ENCODE data around the gene GLB1L2.

GLB1L2 gene

DNA sequence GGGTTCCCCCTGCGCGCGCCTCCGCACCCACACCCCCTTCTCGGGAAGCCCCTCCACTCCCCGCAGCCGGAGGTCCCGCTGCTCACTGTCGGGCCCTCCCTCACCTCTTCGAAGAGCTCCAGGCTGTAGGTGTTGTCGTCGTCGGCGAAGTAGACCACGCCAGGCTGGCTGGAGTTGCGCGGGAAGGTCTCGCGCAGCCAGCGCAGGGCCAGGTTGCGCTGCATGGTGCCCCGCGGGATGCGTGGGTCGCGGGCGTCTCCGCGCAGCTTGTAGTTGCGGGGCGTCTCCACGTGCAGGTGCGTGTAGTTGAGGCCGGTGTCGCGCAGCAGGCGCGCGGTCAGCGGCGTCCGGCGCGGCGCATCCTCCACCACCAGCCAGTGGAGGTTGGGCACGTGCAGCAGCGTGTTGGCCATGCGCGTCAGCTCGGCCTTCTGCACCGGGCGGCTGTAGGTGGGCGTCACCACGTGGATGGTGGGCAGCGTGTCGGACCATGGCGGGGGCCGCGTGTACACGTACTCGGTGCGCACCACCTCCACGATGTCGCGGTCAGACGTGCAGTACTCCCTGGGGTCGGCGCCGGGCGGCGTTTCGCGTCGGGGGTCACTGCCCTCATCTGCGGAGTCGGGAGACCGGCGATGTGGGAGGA is 51.9 kb downstream of the GLB1L2 start:
- no peak for DNase-seq

- no peak for DNase-seq
Measured at GRCh38 chr11:134384406-134384805, 52.6 kb downstream of the GLB1L2 start.

GRCh38 chr11:134385171-134385570 is 53.4 kb downstream of the GLB1L2 start:
- DNase-seq = no peak

DNA sequence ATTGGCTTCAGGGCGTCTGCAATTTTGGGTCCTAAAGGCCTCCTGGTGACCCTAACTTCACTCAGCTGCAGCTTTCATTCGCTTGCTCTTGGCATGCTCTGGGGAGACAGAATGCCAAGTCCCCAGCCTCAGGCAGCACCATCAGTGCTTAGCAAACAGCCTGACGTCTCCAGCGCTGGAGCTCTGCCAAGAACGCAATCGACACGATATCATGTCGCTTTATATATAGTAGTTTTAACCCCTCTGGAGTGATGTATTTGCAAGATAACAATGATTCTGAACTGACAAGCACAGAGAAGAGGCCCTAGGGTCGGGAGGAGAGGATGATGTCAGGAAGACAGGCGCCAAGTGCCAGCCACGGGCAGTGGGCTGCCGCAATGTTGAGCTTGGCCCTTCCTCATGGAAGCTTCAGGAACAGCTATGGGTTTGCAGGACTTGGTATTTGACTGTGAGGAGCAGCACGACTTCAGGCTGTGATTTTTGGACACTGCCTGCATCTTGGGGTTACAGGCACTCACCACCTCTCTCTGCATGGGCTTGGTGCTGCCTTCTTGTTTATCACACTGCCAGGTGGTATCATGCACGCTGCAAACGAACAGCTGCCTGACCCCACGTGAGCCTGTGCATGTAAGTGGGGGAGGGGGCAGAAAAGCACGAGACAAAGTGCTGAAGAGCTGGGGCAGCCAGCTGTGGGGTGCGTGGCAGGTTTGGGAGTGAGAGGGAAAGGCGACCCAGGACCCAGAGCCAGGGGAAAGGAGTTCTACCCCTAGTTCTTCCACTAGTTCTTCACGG is 54.2 kb downstream of the GLB1L2 start:
- DNase-seq = peak in 41 of 58 donors; percentile 12 to 83 (median 46)

GRCh38 chr11:134386945-134387344 is 55.2 kb downstream of the GLB1L2 start:
- DNase-seq = no peak

GRCh38 chr11:134387501-134387900 is 55.7 kb downstream of the GLB1L2 start:
- DNase-seq = no peak

DNA sequence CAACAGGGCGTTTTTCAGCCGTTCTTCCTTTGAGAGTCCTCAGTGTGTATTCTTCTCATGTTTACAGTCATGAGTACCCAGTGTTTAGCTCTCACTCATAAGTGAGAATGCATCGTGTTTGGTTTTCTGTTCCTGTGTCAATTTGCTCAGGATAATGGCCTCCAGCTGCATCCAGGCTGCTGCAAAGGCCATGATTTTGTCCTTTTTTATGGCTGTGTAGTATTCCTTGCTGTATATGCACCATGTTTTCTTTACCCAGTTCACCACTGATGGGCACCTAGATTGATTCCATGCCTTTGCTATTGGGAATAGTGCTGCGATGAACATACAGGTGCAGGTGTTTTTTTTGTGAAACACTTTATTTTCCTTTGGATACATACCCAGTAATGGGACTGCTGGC is 56.8 kb downstream of the GLB1L2 start:
- DNase-seq = no peak

- DNase-seq = no peak
Measured at GRCh38 chr11:134389464-134390180, 57.8 kb downstream of the GLB1L2 start.

DNA sequence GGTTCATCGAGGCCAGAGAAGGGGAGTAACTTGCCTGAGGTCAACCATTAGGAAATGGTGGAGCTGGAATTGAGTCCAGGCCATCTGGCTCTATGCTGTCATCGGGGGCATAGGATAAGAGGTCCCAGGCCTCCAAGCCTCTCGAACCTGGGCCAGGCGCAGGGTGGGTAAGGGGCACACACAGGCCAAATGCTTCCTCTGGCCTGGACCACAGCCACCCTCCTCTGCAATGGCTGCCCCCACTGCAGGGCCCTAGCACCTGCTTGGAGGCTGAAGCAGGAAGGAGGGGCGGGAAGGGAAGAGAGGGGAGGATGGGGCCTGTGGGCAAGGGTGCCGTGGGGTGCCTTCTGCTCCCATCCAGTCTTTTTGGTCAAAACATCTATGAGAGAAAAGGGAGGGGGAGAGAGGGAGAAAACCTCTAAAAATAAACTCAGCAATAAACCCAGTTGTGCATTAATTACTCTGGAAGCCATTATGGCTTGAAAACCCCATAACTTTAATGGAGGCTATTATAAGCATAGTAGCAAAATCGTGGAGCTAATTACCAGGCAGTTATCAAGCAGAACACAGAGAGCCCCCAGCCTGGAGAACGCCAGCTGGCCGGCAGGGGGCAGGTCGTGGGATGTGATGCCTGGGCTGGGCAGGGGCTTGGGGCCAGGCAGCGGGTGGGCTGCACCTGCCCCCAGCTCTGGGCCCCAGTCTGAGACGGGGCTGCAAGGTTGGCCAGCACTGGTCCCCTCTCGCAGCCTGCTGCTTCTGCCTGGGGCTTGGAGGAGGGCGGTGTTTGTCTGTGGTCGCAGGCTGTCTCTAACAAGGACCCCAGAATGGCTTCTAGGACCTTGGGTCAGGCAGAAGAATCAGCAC is 59.1 kb downstream of the GLB1L2 start:
- no peak for DNase-seq

DNA sequence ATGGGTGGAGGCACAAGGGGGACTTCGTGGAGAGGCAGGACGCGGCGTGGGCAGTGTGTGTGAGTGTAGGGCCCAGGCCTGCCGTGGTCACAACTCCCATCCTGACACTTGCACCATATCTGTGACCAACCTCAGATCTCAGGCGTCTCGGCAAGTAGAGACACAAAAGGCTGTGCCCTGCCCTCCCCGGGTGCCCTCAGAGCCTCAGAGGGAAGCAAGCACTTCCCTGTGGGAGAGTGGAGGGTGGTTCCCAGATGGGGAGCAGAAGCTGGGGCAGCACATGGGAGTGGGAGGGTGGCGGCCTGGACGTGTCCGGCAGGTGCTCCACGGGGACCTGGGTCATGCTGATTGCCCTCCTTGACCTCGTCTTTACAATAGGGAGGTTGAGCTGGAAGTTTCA is 59.9 kb downstream of the GLB1L2 start:
- DNase-seq = no peak

- no peak for DNase-seq
Measured at GRCh38 chr11:134392953-134393615, 61.3 kb downstream of the GLB1L2 start.

- peak in 37 of 58 donors; percentile 24 to 69 (median 41) for DNase-seq
Measured at GRCh38 chr11:134393638-134394037, 61.9 kb downstream of the GLB1L2 start.

GRCh38 chr11:134394311-134394710 is 62.5 kb downstream of the GLB1L2 start:
- DNase-seq = no peak

GRCh38 chr11:134395002-134395401 is 63.2 kb downstream of the GLB1L2 start:
- DNase-seq = peak in 1 of 58 donors; percentile 25

DNA sequence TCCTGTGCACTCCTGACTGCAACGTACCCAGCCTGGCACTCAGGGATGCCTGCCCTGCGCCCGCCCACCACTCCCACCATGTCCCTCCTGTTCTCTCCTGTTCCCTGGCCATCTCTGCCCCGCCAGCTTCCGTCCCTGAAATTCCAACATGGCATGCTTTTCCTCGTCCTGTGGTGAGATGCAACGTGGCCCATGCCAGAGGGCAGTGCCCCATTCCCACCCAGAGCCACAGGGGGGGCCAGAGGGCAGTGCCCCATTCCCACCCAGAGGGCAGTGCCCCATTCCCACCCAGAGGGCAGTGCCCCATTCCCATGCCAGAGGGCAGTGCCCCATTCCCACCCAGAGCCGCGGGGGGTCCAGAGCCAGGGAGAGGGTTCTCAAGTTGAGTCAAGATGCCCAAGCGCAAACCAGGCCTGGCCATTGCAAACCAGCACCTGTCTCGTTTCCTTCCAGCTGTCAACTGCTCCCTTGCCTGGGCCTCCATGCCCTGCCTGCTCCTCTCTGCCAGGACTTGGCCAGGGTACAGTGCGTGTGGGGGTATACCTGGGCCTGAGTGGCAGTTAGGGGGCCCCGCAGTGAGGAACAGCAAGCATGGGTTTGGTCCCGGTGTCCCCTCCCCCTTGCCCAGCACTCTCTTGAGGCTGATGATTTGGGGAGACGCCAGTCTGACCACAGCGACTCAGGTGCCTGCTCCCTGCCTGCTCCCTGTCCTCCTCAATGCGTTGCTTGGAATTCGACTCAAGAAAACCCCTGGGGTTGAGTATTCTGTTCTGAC is 65.7 kb downstream of the GLB1L2 start:
- no peak for DNase-seq

GRCh38 chr11:134398079-134398444 is 66.3 kb downstream of the GLB1L2 start:
- peak in 46 of 58 donors; percentile 20 to 92 (median 58) for DNase-seq

DNA sequence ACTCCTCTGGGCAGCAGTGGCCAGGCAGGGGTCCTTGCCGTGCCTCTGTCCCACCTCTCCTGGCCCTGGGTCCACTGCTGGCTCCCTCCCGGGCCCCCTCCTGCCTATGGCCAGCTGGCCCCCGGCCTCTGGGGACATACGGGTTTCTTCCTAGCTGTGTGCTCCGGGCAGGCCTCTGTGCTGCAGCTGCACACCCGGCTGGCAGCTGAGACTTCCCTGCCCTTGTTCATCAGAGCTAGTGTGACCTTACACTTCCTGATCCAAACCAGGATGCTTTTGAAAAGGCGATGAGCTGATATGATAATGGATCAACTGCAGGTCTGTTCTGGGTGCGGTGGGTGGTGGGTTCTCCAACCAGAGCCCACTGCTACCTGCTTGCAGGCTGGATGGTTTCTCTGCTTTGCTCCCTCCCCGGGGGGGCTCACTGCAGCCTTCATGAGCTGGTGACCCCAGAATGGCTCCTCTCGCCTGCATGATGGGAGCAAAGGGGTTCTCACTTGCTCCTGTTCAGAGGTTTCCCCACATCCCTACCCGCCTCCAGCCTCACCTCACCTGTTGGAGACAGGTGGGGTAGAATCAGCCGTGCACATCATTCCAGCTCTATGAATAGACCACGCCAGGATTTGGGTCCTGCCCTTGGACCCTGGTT is 67.0 kb downstream of the GLB1L2 start:
- DNase-seq = peak in 24 of 58 donors; percentile 26 to 70 (median 38)

DNA sequence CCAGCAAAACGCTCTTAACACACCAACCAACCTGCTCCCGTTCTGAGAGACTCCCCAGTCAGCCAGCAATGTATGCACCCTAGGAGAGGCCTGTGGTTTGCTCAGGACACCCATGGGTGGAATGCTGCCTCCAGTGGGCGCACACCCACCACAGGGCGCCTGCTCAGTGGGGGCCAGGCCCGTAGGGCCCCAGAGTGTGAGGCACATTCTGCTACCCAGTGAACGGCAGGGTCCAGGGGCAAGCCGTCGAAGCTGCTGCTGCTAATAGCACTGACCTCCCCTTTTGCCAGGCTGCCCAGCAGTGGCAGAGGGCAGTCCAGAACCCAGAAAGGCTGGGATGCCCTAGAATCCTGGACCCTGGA is 67.5 kb downstream of the GLB1L2 start:
- no peak for DNase-seq

- no peak for DNase-seq
Measured at GRCh38 chr11:134399996-134400395, 68.2 kb downstream of the GLB1L2 start.

Data from anterior cingulate cortex (tissue), 58 donors.